Left renal pelvis (tissue), 4 donors: ENCODE measurements around the gene CAMTA1. TPM values are rescaled to one million over a fixed set of nuclear protein-coding genes. Genes with fewer than 3 reads are reported as not detected.
A peak's percentile ranks its signal among the peaks of the same experiment; 100 is the strongest.

Source experiments
- DNase-seq, 4 donors: peaks; one replicate each; pipeline ENCODE4 v3.0.0-alpha.2; 2013; ENCODE audit warnings: low read depth in 4 of 4, low spot score in 3 of 4
- polyA plus RNA-seq, 4 donors: library from polyadenylated mRNA; unstranded; fragments of 120-200 nt; gene quantifications; one replicate each; pipeline ENCODE4 v1.2.1, GENCODE V29; 2013; ENCODE audit not compliant: insufficient read length in 4 of 4

Gene CAMTA1
- polyA plus RNA-seq, 4 donors = 50.7 to 99.9 (median 87.8) TPM

GRCh38 chr1:7285856-7286454 lies 500.7 kb downstream of the CAMTA1 start:
- DNase-seq = no peak

- no peak for DNase-seq
Measured at GRCh38 chr1:7287013-7287412, 501.8 kb downstream of the CAMTA1 start.

- DNase-seq = no peak
Measured at GRCh38 chr1:7288992-7289391, 503.7 kb downstream of the CAMTA1 start.

GRCh38 chr1:7289694-7290093 lies 504.4 kb downstream of the CAMTA1 start:
- DNase-seq = no peak

- no peak for DNase-seq
Measured at GRCh38 chr1:7290971-7291970, 506.0 kb downstream of the CAMTA1 start.

- no peak for DNase-seq
Measured at GRCh38 chr1:7292036-7292681, 506.9 kb downstream of the CAMTA1 start.

GRCh38 chr1:7292714-7293419 lies 507.6 kb downstream of the CAMTA1 start:
- no peak for DNase-seq

- no peak for DNase-seq
Measured at GRCh38 chr1:7293702-7294629, 508.7 kb downstream of the CAMTA1 start.

- no peak for DNase-seq
Measured at GRCh38 chr1:7294636-7295035, 509.4 kb downstream of the CAMTA1 start.

GRCh38 chr1:7295946-7296345 lies 510.7 kb downstream of the CAMTA1 start:
- DNase-seq = no peak

- no peak for DNase-seq
Measured at GRCh38 chr1:7296968-7297367, 511.7 kb downstream of the CAMTA1 start.

GRCh38 chr1:7298145-7298544 lies 512.9 kb downstream of the CAMTA1 start:
- DNase-seq = no peak

GRCh38 chr1:7298749-7299151 lies 513.5 kb downstream of the CAMTA1 start:
- DNase-seq = no peak

GRCh38 chr1:7299329-7299799 lies 514.1 kb downstream of the CAMTA1 start:
- DNase-seq = peak in 3 of 4 donors; percentile 16 to 31 (median 27)

GRCh38 chr1:7299994-7300393 lies 514.7 kb downstream of the CAMTA1 start:
- DNase-seq = no peak

- no peak for DNase-seq
Measured at GRCh38 chr1:7300893-7301663, 515.8 kb downstream of the CAMTA1 start.

- no peak for DNase-seq
Measured at GRCh38 chr1:7301664-7301981, 516.4 kb downstream of the CAMTA1 start.

- no peak for DNase-seq
Measured at GRCh38 chr1:7302126-7302525, 516.9 kb downstream of the CAMTA1 start.

GRCh38 chr1:7302873-7303272 lies 517.6 kb downstream of the CAMTA1 start:
- DNase-seq = no peak
